CD4-positive, alpha-beta T cell treated with Interferon alpha-2 for 1 hour (primary cell): ENCODE results near the gene DHRSX.
"Not testable (repeated sequence)": the region's sequence is repeated elsewhere in the genome, so short reads cannot be mapped to it uniquely, and the experiment has no call there.

Experiments
- DNase-seq, 2 donors: peaks; one replicate each; pipeline ENCODE4 v3.0.0-alpha.2; 2020 to 2022

DHRSX gene

DNA sequence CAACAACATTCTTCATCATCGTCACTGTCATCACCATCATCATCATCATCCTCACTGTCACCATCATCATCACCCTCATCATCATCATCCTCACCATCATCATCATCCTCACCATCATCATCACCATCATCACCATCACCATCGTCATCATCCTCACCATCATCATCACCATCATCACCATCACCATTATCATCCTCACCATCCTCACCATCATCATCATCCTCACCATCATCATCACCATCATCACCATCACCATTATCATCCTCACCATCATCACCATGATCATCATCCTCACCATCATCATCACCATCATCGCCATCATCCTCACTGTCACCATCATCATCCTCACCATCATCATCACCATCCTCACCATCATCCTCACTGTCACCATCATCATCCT is 18.9 kb upstream of the DHRSX start:
- not testable (repeated sequence) for DNase-seq

DNA sequence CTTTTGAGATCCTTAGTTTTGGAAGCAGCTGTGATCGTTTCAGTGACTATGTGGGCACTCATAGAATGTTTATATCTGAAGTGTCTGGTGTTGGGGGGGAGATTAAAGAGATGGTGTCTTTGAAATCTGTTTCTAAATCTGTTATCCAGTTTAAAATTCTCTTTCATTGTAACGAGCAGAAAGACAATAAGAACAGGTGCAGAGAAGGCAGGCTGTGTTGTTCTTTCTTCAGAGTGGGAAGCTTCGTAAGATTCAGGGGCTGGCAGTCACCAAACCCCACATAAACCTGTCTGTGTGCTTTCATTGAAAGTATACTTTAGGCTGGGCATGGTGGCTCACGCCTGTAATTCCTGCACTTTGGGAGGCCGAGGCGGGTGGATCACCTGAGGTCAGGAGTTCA is 16.3 kb upstream of the DHRSX start:
- DNase-seq = no peak

DNA sequence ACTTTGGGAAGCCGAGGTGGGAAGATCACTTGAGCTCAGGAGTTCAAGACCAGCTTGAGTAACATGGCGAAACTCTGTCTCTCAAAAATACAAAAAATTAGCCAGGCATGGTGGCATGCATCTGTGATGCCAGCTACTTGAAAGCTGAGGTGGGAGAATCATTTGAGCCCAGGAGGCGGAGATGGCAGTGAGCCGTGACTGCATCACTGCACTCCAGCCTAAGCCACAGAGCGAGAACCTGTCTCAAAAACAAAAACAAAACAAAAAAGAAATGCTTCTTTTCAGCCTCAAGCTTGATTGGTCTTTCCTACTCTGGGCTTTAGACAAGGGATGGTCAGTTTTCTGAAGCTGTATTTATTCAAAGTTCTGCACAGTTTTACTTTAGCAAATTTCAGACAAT is 15.8 kb upstream of the DHRSX start:
- no peak for DNase-seq

DNA sequence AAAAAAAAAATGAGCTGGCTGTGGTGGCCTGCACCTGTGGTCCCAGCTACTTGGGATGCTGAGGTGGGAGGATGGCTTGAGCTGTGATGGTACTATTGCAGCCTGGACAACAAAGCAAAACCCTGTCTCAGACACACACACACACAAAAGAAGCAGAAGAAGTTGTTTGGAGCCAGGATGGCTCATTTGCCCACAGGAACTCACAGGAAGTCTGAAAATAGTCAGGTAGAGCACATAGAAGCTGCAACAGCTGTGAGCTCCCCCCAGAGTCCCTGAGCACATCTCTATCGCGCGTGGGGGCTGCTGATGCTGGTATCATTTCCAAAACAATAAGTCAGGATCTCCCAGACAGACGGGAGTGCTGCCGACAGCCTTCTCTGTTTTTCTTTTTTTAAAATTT is 13.4 kb upstream of the DHRSX start:
- no peak for DNase-seq

DNA sequence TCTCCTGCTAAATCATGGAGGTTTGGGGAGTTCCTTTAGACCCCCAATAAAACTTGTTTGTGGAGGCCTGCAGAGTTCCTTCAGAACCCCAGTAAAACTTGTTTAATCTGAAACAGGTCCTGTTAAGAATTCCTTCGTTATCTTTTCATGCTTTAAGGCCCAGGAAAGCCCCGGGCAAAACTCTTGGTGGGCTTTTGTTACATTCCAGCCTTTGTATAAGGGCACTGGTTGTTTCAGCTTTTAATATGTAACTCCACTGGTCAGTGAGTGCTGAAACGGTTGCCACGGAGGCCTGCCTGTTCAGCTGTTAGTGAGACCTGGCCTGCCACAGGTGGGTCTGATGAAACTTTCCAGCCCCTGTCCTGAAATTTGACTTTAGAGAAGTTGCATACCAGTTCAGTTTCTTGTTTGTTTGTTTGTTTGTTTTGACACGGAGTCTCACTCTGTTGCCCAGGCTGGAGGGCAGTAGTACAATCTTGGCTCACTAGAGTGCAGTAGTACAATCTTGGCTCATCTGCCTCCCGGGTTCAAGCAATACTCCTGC is 12.4 kb upstream of the DHRSX start:
- no peak for DNase-seq

DNA sequence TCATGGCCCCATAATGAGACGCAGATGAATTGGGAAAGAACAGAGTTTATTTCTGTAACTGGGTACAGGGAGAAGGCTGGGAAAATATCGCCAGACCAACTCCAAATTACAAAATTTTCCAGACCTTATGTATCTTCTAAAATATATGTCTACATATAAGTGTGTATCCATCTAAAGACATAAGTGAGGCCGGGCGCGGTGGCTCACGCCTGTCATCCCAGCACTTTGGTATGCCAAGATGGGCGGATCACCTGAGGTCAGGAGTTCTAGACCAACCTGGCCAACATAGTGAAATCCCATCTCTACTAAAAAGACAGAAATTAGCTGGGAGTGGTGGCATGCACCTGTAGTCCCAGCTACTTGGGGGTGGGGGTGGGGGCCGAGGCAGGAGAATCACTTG is 11.7 kb upstream of the DHRSX start:
- no peak for DNase-seq

DNA sequence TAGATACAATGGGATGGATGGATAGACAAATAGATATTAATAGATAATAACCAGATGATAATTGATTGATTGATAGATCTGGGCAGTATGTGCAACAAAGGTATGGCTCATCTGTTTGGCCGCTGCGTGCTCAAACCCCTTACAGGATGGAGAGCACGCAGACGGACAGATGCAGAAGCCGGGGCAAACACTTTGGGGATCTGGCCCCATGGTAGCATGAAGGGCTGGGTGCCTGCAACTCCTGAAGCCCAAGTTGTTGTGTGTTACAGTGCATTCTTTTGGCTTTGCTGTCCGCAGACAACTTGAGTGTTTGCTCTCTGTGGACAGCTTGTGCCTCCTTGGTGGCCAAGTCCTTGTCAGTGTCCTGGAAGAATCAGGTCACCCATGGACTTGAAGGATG is 10.6 kb upstream of the DHRSX start:
- no peak for DNase-seq

DNA sequence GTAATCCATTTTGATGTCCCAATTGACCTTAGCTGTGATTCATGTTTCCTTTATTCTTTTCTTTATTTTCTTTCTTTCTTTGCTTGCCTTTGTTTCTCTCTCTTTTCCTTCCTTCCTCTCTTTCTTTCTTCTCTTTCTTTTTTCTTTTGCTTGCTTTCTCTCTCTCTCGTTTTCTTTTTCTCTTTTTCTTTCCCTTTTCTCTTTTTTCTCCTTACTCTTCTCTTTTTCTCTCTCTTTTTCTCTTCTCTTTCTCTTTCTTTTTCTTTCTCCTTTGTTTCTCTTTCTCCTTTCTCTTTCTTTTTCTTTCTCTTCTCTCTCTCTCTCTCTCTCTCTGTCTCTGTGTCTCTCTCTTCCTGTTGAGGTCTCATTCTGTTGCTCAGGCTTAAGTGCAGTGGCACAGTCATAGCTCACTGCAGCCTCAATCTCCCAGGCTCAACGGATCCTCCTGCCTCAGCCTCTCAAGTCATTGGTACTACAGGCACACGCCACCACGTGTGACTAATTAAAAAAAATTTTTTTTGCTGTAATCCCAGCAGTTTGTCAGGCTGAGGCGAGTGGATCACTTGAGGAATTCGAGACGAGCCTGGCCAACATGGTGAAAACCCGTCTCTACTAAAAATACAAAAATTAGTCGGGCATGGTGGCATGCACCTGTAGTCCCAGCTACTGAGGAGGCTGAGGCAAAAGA is 8.0 kb upstream of the DHRSX start:
- DNase-seq = no peak

DNA sequence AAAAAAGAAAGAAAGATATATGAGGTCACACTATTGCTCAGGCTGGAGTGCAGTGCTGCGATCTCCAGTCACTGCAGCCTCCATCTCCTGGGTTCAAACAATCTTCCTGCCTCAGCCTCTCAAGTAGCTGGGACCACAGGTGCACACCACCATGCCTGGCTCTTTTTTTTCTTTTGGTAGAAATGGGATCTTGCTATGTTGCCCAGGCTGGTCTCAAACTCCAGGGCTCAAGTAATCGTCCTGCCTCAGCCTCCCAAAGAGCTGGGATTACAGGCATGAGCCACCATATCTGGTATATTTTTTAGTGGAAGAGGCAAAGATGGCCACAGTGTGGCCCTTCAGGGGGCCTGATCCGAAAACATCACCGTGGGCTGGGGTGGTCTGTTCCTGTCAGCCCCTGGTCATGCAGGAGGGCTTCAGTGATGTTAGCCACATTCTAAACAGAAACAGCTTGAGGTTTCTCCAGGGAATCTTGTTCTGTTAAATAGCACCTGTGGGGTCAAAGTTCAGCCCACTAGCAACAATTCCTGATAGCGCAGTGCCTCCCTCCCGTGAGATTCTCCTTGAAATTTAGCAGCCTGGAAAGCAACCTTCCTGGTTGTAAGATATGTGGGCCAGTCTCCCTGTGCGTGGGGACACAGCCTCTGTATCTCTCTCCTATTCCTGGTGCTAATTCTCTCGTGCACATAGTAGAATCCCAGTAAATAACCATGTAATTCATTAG is 7.3 kb upstream of the DHRSX start:
- no peak for DNase-seq

DNA sequence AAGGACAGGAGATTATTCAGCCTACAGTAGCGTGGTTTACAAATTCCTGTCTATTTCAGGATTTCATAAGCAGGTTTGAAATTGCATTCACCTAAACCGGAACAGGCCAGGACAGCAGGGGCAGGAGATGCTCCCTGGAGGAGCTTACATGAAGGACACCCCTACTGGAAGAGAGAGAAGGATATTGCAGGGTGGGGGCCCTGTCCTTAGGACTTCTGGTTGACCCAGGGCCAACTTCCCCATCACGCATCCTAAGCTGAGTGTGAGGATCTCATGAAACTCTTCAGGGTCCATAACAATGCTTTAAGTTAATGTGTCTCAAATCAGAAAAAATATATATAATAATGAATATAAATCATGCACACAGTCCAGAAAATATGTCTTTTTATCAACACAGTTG is 6.4 kb upstream of the DHRSX start:
- no peak for DNase-seq

DNA sequence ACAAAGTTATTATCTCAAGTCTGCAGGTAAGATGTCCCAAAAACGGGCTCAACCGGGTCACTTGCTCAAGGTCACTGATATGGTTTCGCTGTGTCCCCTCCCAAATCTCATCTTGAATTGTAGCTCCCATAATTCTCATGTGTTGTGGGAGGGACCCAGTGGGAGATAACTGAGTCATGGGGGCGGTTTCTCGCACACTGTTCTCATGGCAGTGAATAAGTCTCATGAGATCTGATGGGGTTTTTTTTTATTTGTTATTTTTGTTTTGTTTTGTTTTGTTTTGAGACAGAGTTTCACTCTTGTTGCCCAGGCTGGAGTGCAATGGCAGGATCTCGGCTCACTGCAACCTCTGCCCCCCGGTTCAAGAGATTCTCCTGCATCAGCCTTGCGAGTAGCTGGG is 4.6 kb upstream of the DHRSX start:
- DNase-seq = not testable (repeated sequence)

DNA sequence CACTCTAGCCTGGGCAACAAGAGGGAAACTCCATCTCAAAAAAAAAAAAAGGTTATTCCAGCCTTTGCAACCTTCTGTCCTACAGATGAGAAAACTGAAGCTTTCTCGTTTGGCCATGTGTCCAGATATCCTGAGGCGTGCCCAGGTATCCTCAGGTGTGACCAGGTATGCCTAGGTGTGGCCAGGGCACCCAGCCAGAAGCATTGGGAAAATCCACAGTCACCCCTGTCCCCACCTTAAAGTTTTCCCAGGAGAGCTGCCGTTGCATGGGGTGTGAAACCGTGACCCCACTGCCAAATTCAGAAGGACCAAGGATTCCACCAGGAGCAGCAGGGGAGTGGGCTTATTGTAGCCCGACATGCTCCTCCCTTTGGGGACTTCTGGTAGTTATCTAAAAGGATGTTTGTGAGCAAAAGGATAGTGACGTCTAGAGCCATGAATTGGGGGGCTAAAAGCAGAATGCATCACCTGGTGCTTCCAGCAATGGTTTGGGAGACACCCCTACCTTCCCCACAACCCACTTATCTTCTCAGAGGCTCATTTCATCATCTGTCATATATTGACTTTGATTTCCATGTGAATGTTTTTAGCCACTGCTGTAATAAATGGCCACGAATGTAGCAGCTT is 4.0 kb upstream of the DHRSX start:
- DNase-seq = no peak

DNA sequence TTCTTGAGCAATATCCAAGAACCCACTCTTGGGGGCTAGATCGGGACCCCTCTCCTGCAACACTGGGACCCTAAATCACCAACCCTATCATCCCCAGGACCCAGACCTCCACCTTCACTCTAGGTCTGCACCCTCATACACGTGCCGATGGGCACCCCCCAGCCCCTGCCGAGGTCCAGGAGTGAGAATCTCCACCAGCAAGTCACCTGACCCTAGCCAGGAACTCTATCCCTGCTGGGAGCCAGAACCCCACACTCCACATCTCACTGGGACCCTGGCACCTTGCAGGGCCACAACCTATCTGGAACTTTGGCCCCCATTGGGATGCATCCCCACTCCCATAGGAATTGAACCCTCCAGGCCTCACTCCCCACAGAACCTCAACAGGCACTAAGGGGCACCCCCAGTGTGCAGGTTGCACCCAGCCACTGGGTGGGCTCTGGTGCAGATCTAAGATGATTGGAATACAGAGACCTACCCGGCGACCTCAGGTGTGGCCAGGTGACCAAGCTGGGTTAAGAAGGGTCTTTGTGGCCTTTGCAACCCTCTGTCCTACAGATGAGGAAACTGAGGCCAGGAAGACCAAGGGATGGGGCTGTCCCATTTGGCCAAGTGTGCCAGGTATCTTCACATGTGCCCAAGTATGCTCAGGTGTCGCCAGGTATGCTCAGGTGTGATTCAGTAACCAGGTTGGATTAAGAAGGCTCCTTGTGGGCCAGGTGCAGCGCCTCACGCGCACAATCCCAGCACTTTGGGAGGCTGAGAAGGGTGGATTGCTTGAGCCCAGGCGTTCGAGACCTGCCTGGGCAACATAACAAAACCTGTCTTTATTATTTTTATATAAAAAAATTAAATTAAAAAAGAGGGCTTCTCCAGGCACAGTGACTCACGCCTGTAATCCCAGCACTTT is 3.1 kb upstream of the DHRSX start:
- DNase-seq = no peak

DNA sequence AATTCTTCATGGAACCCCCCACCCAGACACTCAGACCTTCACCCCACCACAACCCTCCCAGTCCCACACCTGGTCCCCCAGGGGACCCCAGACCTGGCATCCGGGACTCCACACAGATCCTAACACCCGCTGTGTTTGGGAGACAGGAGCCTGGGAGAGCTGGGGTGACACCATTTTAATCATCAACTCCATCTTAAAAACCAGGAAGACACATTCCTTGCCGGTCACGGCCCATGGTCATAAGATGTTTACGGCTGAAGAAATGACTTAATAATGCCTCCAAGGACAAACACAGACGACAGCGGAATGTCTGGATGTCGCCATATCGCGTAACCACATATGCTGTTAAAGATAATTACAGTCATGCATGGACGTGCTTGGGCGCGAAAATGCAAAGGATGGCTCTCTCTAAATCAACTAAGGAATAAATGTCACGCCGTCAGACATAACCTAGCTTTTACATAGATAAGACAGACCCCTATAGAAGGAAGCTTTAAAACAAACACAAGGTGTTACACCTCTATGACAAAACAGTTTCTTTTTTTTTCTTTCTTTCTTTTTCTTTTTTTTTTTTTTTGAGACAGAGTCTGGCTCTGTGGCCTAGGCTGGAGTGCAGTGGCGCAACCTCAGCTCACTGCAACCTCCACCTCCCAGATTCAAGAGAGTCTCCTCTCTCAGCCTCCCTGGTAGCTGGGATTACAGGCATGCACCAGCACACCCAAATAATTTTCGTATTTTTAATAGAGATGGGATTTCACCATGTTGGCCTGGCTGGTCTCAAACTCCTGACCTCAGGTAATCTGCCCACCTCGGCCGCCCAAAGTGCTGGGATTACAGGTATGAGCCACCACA is 2.1 kb upstream of the DHRSX start:
- DNase-seq = no peak

DNA sequence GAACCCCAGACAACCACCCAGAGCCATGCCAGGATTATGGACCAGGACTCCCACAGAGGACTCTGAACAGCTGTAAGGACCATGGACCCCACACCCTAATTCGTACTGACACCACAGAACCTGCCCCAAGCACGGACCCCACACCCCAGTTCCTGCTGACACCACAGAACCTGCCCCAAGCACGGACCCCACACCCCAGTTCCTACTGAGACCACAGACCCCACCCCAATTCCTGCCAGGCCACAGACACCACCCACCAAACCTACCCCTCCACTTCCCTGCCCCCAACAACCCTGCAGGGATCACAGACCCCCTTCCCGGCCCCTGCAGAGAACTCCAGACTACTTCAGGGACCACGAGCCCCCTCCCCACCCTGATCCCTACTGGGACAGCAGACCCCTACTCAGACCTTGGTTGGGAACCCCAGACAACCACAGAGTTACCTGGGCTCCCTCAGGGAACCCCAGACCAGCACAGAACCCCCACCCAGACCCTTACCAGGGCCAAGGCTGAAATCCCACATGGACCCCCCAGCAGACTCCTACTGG is 1.4 kb upstream of the DHRSX start:
- DNase-seq = no peak

DNA sequence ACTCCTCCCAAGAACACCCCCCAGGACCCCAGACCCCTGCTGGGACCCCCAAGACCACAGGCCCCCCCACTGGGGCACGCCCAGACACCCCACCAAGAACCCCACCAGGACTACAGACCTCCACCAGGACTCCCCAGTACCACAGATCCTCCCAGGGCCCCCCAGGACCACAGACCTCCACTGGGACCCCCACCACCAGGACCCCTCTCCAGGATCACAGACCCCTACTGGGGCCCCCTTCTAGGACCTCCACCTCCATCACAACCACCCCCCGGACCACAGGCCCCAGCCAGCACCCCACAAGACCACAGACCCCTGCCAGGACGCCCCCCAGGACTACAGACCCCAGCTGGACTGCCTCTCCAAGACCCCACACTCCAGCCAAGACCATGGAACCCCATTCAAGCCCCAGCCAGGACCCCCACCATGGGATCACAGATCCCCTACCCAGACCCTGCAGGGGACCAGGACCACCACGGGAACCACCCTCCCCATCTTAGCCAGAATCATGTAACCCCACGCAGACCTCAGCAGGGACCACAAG is 855 bp upstream of the DHRSX start:
- no peak for DNase-seq

DNA sequence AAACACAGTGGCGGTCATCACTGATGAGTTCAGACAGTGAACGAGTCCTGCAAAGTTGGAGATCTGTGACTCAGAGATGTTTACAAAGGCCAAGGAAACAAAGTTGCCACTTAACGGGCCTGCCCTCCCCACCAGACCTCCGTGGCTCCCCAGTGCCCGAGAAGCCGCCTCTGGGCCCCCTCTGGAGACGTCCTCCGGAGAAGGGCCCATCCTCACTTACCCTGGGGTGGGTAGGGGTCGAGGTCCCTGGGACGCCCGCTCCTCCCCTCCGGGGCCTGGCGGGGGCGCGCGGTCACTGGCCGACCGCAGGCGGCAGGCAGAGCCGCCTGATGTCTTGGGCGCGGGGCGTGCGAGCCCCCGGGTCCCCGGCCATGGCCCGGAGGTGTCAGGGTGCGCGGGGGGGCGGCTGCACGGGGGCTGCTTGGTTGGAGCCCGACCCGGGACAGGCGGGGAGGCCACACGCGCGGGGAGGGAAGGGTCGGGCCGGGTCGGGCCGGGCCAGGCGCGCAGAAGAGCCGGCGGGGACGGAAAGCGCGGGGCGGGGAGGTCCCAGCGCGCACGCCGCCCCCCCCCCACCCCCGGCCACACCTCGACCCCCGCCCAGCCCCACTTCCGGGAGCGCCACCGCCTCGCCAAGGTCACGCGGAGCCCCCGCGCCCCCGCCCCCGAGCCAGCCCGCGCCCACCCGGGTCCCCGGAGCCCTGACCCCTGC is 529 bp downstream of the DHRSX start:
- DNase-seq = peak in 1 of 2 donors; percentile 18

DNA sequence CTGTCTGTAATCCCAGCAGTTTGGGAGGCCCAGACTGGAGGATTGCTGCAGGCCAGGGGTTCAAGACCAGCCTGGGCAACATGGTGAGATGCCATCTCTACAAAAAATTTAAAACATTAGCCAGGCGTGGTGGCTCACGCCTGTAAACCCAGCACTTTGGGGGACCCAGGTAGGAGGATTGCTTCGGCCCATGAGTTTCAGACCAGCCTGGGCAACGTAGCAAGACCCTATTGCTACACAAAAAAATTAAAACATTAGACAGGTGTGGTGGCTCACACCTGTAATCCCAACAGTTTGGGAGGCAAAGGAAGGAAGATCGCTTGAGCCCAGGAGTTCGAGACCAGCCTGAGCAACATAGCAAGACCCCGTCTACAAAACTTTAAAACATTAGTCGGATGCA is 1.3 kb downstream of the DHRSX start:
- no peak for DNase-seq

DNA sequence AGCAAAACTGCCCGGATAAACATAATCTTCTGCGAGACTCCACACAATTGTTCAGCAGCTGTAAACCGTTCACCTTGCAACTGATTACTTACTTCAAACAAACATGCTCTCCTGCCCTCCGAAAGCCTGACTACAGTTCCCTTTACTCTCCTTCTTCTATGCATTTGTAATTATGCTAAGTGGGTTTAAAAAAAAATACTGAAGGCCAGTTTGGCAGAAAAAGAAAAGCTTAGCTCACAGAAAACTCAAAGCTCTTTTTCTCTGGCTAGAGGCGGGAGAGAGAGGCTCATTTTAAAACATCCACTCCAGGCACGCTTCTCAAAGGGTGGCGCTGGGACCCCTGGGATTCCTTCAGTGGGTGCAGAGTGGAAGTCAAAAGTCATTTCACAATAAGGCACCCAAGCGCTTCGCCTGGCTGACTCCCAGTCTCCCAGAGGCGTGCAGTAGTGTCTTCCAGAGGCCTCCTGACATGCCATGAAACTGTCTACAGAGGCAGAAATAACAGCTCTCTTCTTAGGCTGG is 1.9 kb downstream of the DHRSX start:
- no peak for DNase-seq
